Loucy (cell line): ENCODE data around the gene PCCA.

Source experiments
- H2AFZ ChIP-seq: fragments of 200-600 bp; sonication (generic); 2 replicates; pipeline ENCODE4 v1.6.0; 2016; ENCODE audit warnings: antibody characterized with exemption, mild to moderate bottlenecking, low read length, moderate library complexity
- H3F3A ChIP-seq: fragments of 200-600 bp; 2 replicates; pipeline ENCODE4 v1.6.0; 2016; ENCODE audit warnings: antibody characterized with exemption, low read depth, mild to moderate bottlenecking
- H3K27me3 ChIP-seq: fragments of 200-600 bp; sonication (generic); 2 replicates; pipeline ENCODE4 v1.6.1; 2014; ENCODE audit warnings: low read length, mild to moderate bottlenecking; ENCODE audit not compliant: insufficient read depth, poor library complexity, severe bottlenecking
- H3K36me3 ChIP-seq: fragments of 200-600 bp; sonication (generic); 2 replicates; pipeline ENCODE4 v1.6.1; 2016; ENCODE audit warnings: low read length; ENCODE audit not compliant: insufficient read depth
- H3K4me1 ChIP-seq: fragments of 200-600 bp; sonication (generic); 2 replicates; pipeline ENCODE4 v1.5.1; 2014; ENCODE audit warnings: low read length, mild to moderate bottlenecking; ENCODE audit not compliant: insufficient read depth, poor library complexity, severe bottlenecking
- H3K4me2 ChIP-seq: fragments of 200-600 bp; sonication (generic); 2 replicates; pipeline ENCODE4 v1.6.0; 2014; ENCODE audit warnings: antibody characterized with exemption, low read length, low read depth, mild to moderate bottlenecking; ENCODE audit not compliant: poor library complexity, severe bottlenecking
- H3K4me3 ChIP-seq: fragments of 200-600 bp; sonication (generic); 2 replicates; pipeline ENCODE4 v1.5.1; 2014; ENCODE audit warnings: low read length, mild to moderate bottlenecking, mixed read lengths; ENCODE audit not compliant: poor library complexity, severe bottlenecking
- H3K79me2 ChIP-seq: fragments of 200-600 bp; sonication (generic); 2 replicates; pipeline ENCODE4 v1.6.1; 2014; ENCODE audit warnings: low read length; ENCODE audit not compliant: insufficient read depth
- H3K9ac ChIP-seq: fragments of 200-600 bp; sonication (generic); 2 replicates; pipeline ENCODE4 v1.6.0; 2014; ENCODE audit warnings: mild to moderate bottlenecking, low read depth, low read length, moderate library complexity; ENCODE audit not compliant: poor library complexity, severe bottlenecking
- H3K9me2 ChIP-seq: fragments of 200-600 bp; sonication (generic); replicated peaks from 2 replicates; pipeline ENCODE4 v1.6.1; 2016; ENCODE audit warnings: low read depth, low read length, mixed read lengths
- H3K9me3 ChIP-seq: fragments of 200-600 bp; sonication (generic); 2 replicates; pipeline ENCODE4 v1.6.1; 2014; ENCODE audit warnings: mild to moderate bottlenecking, antibody characterized with exemption, low read length, low read depth; ENCODE audit not compliant: insufficient read depth
- H4K20me1 ChIP-seq: fragments of 200-600 bp; sonication (generic); 2 replicates; pipeline ENCODE4 v1.6.0; 2014; ENCODE audit warnings: antibody characterized with exemption, low read length, mild to moderate bottlenecking; ENCODE audit not compliant: insufficient read depth, poor library complexity, severe bottlenecking
- EZH2phosphoT487 ChIP-seq: fragments of 200-600 bp; IDR thresholded peaks from 2 replicates; pipeline ENCODE4 v1.6.1; 2018; ENCODE audit warnings: antibody characterized with exemption, mild to moderate bottlenecking, moderate library complexity, borderline replicate concordance
- TF ChIP-seq, protein P1 (sequence below): fragments of 200-600 bp; sonication (generic); conservative IDR thresholded peaks from 2 replicates; pipeline ENCODE4 v1.5.1; 2014; ENCODE audit warnings: mild to moderate bottlenecking, antibody characterized with exemption, low read length

The PCCA gene

GRCh38 chr13:100347968-100348367 lies 259.1 kb downstream of the PCCA start:
- Histone ChIP-seq H3K4me2 (no peak overlapping the region), H3K27me3 (no peaks in the 10 kb centered on the region), H3K9me2 (no peaks in the 10 kb centered on the region), H3F3A (no peaks in the 10 kb centered on the region), H3K4me1 (no peaks in the 10 kb centered on the region), H3K4me3 (no peak overlapping the region), H3K9me3 (0 out of 2 replicates have a peak, but pooled peaks cover 5% of the 10 kb centered on the region), H3K79me2 (no peaks in the 10 kb centered on the region), H4K20me1 (no peaks in the 10 kb centered on the region), H2AFZ (no peak overlapping the region), H3K36me3 (no peaks in the 10 kb centered on the region), H3K9ac (no peak overlapping the region)
- TF ChIP-seq, protein P1, sequence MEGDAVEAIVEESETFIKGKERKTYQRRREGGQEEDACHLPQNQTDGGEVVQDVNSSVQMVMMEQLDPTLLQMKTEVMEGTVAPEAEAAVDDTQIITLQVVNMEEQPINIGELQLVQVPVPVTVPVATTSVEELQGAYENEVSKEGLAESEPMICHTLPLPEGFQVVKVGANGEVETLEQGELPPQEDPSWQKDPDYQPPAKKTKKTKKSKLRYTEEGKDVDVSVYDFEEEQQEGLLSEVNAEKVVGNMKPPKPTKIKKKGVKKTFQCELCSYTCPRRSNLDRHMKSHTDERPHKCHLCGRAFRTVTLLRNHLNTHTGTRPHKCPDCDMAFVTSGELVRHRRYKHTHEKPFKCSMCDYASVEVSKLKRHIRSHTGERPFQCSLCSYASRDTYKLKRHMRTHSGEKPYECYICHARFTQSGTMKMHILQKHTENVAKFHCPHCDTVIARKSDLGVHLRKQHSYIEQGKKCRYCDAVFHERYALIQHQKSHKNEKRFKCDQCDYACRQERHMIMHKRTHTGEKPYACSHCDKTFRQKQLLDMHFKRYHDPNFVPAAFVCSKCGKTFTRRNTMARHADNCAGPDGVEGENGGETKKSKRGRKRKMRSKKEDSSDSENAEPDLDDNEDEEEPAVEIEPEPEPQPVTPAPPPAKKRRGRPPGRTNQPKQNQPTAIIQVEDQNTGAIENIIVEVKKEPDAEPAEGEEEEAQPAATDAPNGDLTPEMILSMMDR = no peak
- no peak for TF ChIP-seq EZH2phosphoT487

DNA sequence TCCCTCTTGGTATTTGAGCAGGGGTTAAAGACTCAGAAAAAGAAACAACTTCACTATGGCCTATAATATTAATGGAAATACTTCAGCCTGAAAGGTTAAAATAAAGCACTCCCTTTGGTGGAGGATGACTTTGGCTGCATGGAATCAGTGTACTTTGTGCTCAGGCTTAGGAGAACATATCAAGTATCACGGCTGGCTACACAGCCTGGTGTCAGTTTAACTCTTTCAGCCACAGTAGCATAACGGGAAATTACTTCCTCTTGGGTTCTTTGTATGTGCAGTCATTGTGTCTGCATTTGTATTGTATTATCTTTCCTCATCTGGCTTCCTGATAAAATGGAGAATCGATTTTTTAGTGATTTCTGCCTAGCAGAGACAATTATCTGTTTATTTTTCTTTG lies 260.7 kb downstream of the PCCA start:
- Histone ChIP-seq H3K4me2 (no peak overlapping the region), H3K9me2 (no peaks in the 10 kb centered on the region), H3K36me3 (no peaks in the 10 kb centered on the region), H3K27me3 (no peaks in the 10 kb centered on the region), H3K9me3 (0 out of 2 replicates have a peak, but pooled peaks cover 5% of the 10 kb centered on the region), H2AFZ (no peak overlapping the region), H3K4me3 (no peak overlapping the region), H4K20me1 (no peaks in the 10 kb centered on the region), H3F3A (no peaks in the 10 kb centered on the region), H3K79me2 (no peaks in the 10 kb centered on the region), H3K9ac (no peak overlapping the region), H3K4me1 (no peaks in the 10 kb centered on the region)
- TF ChIP-seq, protein P1 = no peak
- TF ChIP-seq EZH2phosphoT487 = no peak

DNA sequence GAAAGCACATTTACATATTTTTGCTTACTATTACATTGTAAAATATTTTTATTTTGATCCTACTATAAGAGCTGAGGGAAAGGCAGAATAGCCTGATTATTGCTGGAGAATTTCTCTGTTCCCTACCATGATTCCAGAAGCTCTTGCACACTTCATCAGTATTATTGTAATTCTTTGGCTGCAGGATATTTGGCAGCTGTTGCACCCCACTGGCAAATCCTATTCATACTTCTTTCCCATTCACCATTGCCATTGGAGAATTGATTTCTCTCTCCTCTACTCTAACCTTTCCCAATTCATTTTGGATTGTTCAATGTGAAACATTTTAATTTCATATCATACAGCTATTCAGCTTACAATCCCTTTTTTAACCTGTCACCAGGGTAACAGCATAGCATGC lies 261.7 kb downstream of the PCCA start:
- H3K79me2 ChIP-seq = no peaks in the 10 kb centered on the region
- no peak overlapping the region for H2AFZ ChIP-seq
- no peaks in the 10 kb centered on the region for H4K20me1 ChIP-seq
- H3K4me3 ChIP-seq = no peak overlapping the region
- H3K36me3 ChIP-seq = no peaks in the 10 kb centered on the region
- no peaks in the 10 kb centered on the region for H3K9me2 ChIP-seq
- TF ChIP-seq, protein P1 = no peak
- no peak for TF ChIP-seq EZH2phosphoT487
- no peak overlapping the region for H3K4me2 ChIP-seq
- 0 out of 2 replicates have a peak, but pooled peaks cover 5% of the 10 kb centered on the region for H3K9me3 ChIP-seq
- H3F3A ChIP-seq = no peaks in the 10 kb centered on the region
- no peaks in the 10 kb centered on the region for H3K4me1 ChIP-seq
- H3K9ac ChIP-seq = no peak overlapping the region
- H3K27me3 ChIP-seq = no peaks in the 10 kb centered on the region
